ENCODE measurements around the gene MIEN1. TPM values are rescaled to one million over a fixed set of nuclear protein-coding genes. Genes with fewer than 3 reads are reported as not detected.
"Not testable (repeated sequence)": the region's sequence is repeated elsewhere in the genome, so short reads cannot be mapped to it uniquely, and the experiment has no call there.

The MIEN1 gene
- total and polyA plus RNA-seq, 4 donors: 14.5 to 71.7 (median 60.5) TPM

- no peak for DNase-seq (ENCODE audit: low read depth in 4 of 6, low spot score in 6 of 6)
- H3K27me3 ChIP-seq (ENCODE audit: control insufficient read depth, insufficient read depth, low read length): peaks cover 22% of the 10 kb centered on the region
- 71% methylated on average over 2 of the region's 4 CpGs for WGBS (ENCODE audit: insufficient coverage)
- no peaks in the 10 kb centered on the region for H3K9me3 ChIP-seq (ENCODE audit: control insufficient read depth, insufficient read depth, low read length)
- peaks cover 50% of the 10 kb centered on the region for H3K4me1 ChIP-seq (ENCODE audit: control insufficient read depth, insufficient read depth, low read length)
- H3K27ac ChIP-seq (ENCODE audit: low read depth, low read length): peak overlapping the region; percentile 15
- peaks cover 15% of the 10 kb centered on the region for H3K36me3 ChIP-seq (ENCODE audit: control insufficient read depth, insufficient read depth, low read length)
- H3K4me3 ChIP-seq (ENCODE audit: low read depth, low read length): peak overlapping the region; percentile 63
These were observed 28.4 kb downstream of the MIEN1 start for GRCh38 chr17:39701784-39702422.

GRCh38 chr17:39701012-39701783, 29.1 kb downstream of the MIEN1 start:
- peaks cover 46% of the 10 kb centered on the region for H3K4me1 ChIP-seq (ENCODE audit: control insufficient read depth, insufficient read depth, low read length)
- WGBS (ENCODE audit: insufficient coverage): 22% methylated on average over 8 of the region's 10 CpGs

GRCh38 chr17:39700148-39700987, 30.0 kb downstream of the MIEN1 start:
- Histone ChIP-seq H3K36me3 (ENCODE audit: control insufficient read depth, insufficient read depth, low read length) (peaks cover 12% of the 10 kb centered on the region), H3K4me3 (ENCODE audit: low read depth, low read length) (peak overlapping the region; percentile 63), H3K27ac (ENCODE audit: low read depth, low read length) (peak overlapping the region; percentile 83), H3K4me1 (ENCODE audit: control insufficient read depth, insufficient read depth, low read length) (peaks cover 46% of the 10 kb centered on the region), H3K27me3 (ENCODE audit: control insufficient read depth, insufficient read depth, low read length) (peaks cover 22% of the 10 kb centered on the region), H3K9me3 (ENCODE audit: control insufficient read depth, insufficient read depth, low read length) (no peaks in the 10 kb centered on the region)
- peak in 2 of 6 donors; percentile 37 to 74 for DNase-seq (ENCODE audit: low read depth in 4 of 6, low spot score in 6 of 6)
- WGBS (ENCODE audit: insufficient coverage): 2% methylated on average over 48 of the region's 57 CpGs

More at GRCh38 chr17:39701012-39701783, 29.1 kb downstream of the MIEN1 start:
- no peak for DNase-seq (ENCODE audit: low read depth in 4 of 6, low spot score in 6 of 6)
- Histone ChIP-seq H3K9me3 (ENCODE audit: control insufficient read depth, insufficient read depth, low read length) (no peaks in the 10 kb centered on the region), H3K36me3 (ENCODE audit: control insufficient read depth, insufficient read depth, low read length) (peaks cover 13% of the 10 kb centered on the region), H3K27me3 (ENCODE audit: control insufficient read depth, insufficient read depth, low read length) (peaks cover 22% of the 10 kb centered on the region), H3K4me3 (ENCODE audit: low read depth, low read length) (peak overlapping the region; percentile 63), H3K27ac (ENCODE audit: low read depth, low read length) (peak overlapping the region; percentile 83)

GRCh38 chr17:39699818-39700147, 30.5 kb downstream of the MIEN1 start, which contains the start of gene ERBB2:
TSS of gene ERBB2 (plus strand) at chr17:39700064. CDS start at chr17:39700239, 175 bp downstream.
- 2% methylated on average over 14 of the region's 20 CpGs for WGBS (ENCODE audit: insufficient coverage)
- peak in 3 of 6 donors; percentile 39 to 82 (median 57) for DNase-seq (ENCODE audit: low read depth in 4 of 6, low spot score in 6 of 6)
- Histone ChIP-seq H3K27me3 (ENCODE audit: control insufficient read depth, insufficient read depth, low read length) (peaks cover 22% of the 10 kb centered on the region), H3K4me1 (ENCODE audit: control insufficient read depth, insufficient read depth, low read length) (peaks cover 46% of the 10 kb centered on the region), H3K27ac (ENCODE audit: low read depth, low read length) (peak within 1 kb of the TSS; percentile 85), H3K36me3 (ENCODE audit: control insufficient read depth, insufficient read depth, low read length) (peaks cover 12% of the 10 kb centered on the region), H3K9me3 (ENCODE audit: control insufficient read depth, insufficient read depth, low read length) (no peaks in the 10 kb centered on the region), H3K4me3 (ENCODE audit: low read depth, low read length) (peak within 1 kb of the TSS; percentile 63)

- Histone ChIP-seq H3K4me1 (ENCODE audit: control insufficient read depth, insufficient read depth, low read length) (peaks cover 43% of the 10 kb centered on the region), H3K27me3 (ENCODE audit: control insufficient read depth, insufficient read depth, low read length) (peaks cover 22% of the 10 kb centered on the region), H3K36me3 (ENCODE audit: control insufficient read depth, insufficient read depth, low read length) (peaks cover 12% of the 10 kb centered on the region), H3K27ac (ENCODE audit: low read depth, low read length) (peak overlapping the region; percentile 85), H3K4me3 (ENCODE audit: low read depth, low read length) (peak overlapping the region; percentile 63)
- not testable (repeated sequence) for DNase-seq (ENCODE audit: low read depth in 4 of 6, low spot score in 6 of 6); H3K9me3 ChIP-seq (ENCODE audit: control insufficient read depth, insufficient read depth, low read length)
- WGBS (ENCODE audit: insufficient coverage): 36% methylated on average over 6 of the region's 11 CpGs
These were observed 31.0 kb downstream of the MIEN1 start for GRCh38 chr17:39699157-39699817.

GRCh38 chr17:39697961-39698360, 32.4 kb downstream of the MIEN1 start:
- H3K27ac ChIP-seq (ENCODE audit: low read depth, low read length): no peak overlapping the region
- 100% methylated on average over 3 of the region's 5 CpGs for WGBS (ENCODE audit: insufficient coverage)

GRCh38 chr17:39696731-39697130, 33.6 kb downstream of the MIEN1 start:
- Histone ChIP-seq H3K9me3 (ENCODE audit: control insufficient read depth, insufficient read depth, low read length) (no peaks in the 10 kb centered on the region), H3K27ac (ENCODE audit: low read depth, low read length) (no peak overlapping the region), H3K27me3 (ENCODE audit: control insufficient read depth, insufficient read depth, low read length) (peaks cover 22% of the 10 kb centered on the region), H3K4me1 (ENCODE audit: control insufficient read depth, insufficient read depth, low read length) (peaks cover 29% of the 10 kb centered on the region), H3K36me3 (ENCODE audit: control insufficient read depth, insufficient read depth, low read length) (peaks cover 9% of the 10 kb centered on the region), H3K4me3 (ENCODE audit: low read depth, low read length) (no peak overlapping the region)
- DNase-seq (ENCODE audit: low read depth in 4 of 6, low spot score in 6 of 6): no peak
- WGBS (ENCODE audit: insufficient coverage): 70% methylated on average over 2 of the region's 6 CpGs

More at GRCh38 chr17:39697961-39698360, 32.4 kb downstream of the MIEN1 start:
- DNase-seq (ENCODE audit: low read depth in 4 of 6, low spot score in 6 of 6): no peak
- H3K36me3 ChIP-seq (ENCODE audit: control insufficient read depth, insufficient read depth, low read length): peaks cover 9% of the 10 kb centered on the region
- H3K9me3 ChIP-seq (ENCODE audit: control insufficient read depth, insufficient read depth, low read length): no peaks in the 10 kb centered on the region
- peaks cover 22% of the 10 kb centered on the region for H3K27me3 ChIP-seq (ENCODE audit: control insufficient read depth, insufficient read depth, low read length)
- H3K4me3 ChIP-seq (ENCODE audit: low read depth, low read length): no peak overlapping the region
- H3K4me1 ChIP-seq (ENCODE audit: control insufficient read depth, insufficient read depth, low read length): peaks cover 36% of the 10 kb centered on the region

- no peak for DNase-seq (ENCODE audit: low read depth in 4 of 6, low spot score in 6 of 6)
- WGBS (ENCODE audit: insufficient coverage): 79% methylated on average over 2 of the region's 2 CpGs
- Histone ChIP-seq H3K4me3 (ENCODE audit: low read depth, low read length) (no peak overlapping the region), H3K27ac (ENCODE audit: low read depth, low read length) (peak overlapping the region; percentile 80), H3K27me3 (ENCODE audit: control insufficient read depth, insufficient read depth, low read length) (peaks cover 11% of the 10 kb centered on the region), H3K9me3 (ENCODE audit: control insufficient read depth, insufficient read depth, low read length) (no peaks in the 10 kb centered on the region), H3K4me1 (ENCODE audit: control insufficient read depth, insufficient read depth, low read length) (peaks cover 19% of the 10 kb centered on the region), H3K36me3 (ENCODE audit: control insufficient read depth, insufficient read depth, low read length) (peaks cover 9% of the 10 kb centered on the region)
These were observed 35.2 kb downstream of the MIEN1 start for GRCh38 chr17:39695089-39695474.

- DNase-seq (ENCODE audit: low read depth in 4 of 6, low spot score in 6 of 6): no peak
- Histone ChIP-seq H3K4me3 (ENCODE audit: low read depth, low read length) (no peak overlapping the region), H3K36me3 (ENCODE audit: control insufficient read depth, insufficient read depth, low read length) (peaks cover 9% of the 10 kb centered on the region), H3K4me1 (ENCODE audit: control insufficient read depth, insufficient read depth, low read length) (peaks cover 16% of the 10 kb centered on the region), H3K27ac (ENCODE audit: low read depth, low read length) (no peak overlapping the region), H3K9me3 (ENCODE audit: control insufficient read depth, insufficient read depth, low read length) (no peaks in the 10 kb centered on the region), H3K27me3 (ENCODE audit: control insufficient read depth, insufficient read depth, low read length) (peaks cover 8% of the 10 kb centered on the region)
- WGBS (ENCODE audit: insufficient coverage): 91% methylated on average over 3 of the region's 5 CpGs
These were observed 35.7 kb downstream of the MIEN1 start for GRCh38 chr17:39694593-39694992.

Data from spinal cord (tissue), 10 donors.